Central memory CD4-positive, alpha-beta T cell (primary cell): ENCODE data around the gene HS3ST2.
"Not testable (repeated sequence)": the region's sequence is repeated elsewhere in the genome, so short reads cannot be mapped to it uniquely, and the experiment has no call there.

ENCODE experiments used
- DNase-seq: peaks from one replicate; pipeline ENCODE4 v3.0.0; 2022

Gene HS3ST2

GRCh38 chr16:22814711-22815105 lies 746 bp downstream of the HS3ST2 start:
- no peak for DNase-seq

GRCh38 chr16:22815863-22816262 lies 1.9 kb downstream of the HS3ST2 start:
- no peak for DNase-seq

GRCh38 chr16:22816475-22816874 lies 2.5 kb downstream of the HS3ST2 start:
- DNase-seq, result no peak

GRCh38 chr16:22818736-22819135 lies 4.8 kb downstream of the HS3ST2 start:
- not testable (repeated sequence) for DNase-seq

GRCh38 chr16:22838681-22839080 lies 24.7 kb downstream of the HS3ST2 start:
- DNase-seq, result no peak

- DNase-seq, result not testable (repeated sequence)
Observed at GRCh38 chr16:22842031-22842430, 28.1 kb downstream of the HS3ST2 start.

- no peak for DNase-seq
Observed at GRCh38 chr16:22843122-22843521, 29.2 kb downstream of the HS3ST2 start.

- no peak for DNase-seq
Observed at GRCh38 chr16:22843856-22844255, 29.9 kb downstream of the HS3ST2 start.

- no peak for DNase-seq
Observed at GRCh38 chr16:22844416-22844815, 30.5 kb downstream of the HS3ST2 start.

GRCh38 chr16:22847100-22847499 lies 33.1 kb downstream of the HS3ST2 start:
- no peak for DNase-seq

- no peak for DNase-seq
Observed at GRCh38 chr16:22847690-22848089, 33.7 kb downstream of the HS3ST2 start.

- DNase-seq, result no peak
Observed at GRCh38 chr16:22848451-22848850, 34.5 kb downstream of the HS3ST2 start.

- DNase-seq, result no peak
Observed at GRCh38 chr16:22849517-22849916, 35.6 kb downstream of the HS3ST2 start.

- DNase-seq, result no peak
Observed at GRCh38 chr16:22855231-22855630, 41.3 kb downstream of the HS3ST2 start.

GRCh38 chr16:22857296-22858025 lies 43.5 kb downstream of the HS3ST2 start:
- no peak for DNase-seq

- DNase-seq, result no peak
Observed at GRCh38 chr16:22859925-22860324, 46.0 kb downstream of the HS3ST2 start.

GRCh38 chr16:22861580-22861979 lies 47.6 kb downstream of the HS3ST2 start:
- no peak for DNase-seq

GRCh38 chr16:22862046-22862445 lies 48.1 kb downstream of the HS3ST2 start:
- no peak for DNase-seq

- no peak for DNase-seq
Observed at GRCh38 chr16:22864375-22864774, 50.4 kb downstream of the HS3ST2 start.

- no peak for DNase-seq
Observed at GRCh38 chr16:22868593-22869224, 54.7 kb downstream of the HS3ST2 start.

GRCh38 chr16:22871861-22872260 lies 57.9 kb downstream of the HS3ST2 start:
- DNase-seq, result no peak

GRCh38 chr16:22874394-22874793 lies 60.4 kb downstream of the HS3ST2 start:
- DNase-seq, result no peak

GRCh38 chr16:22878955-22879354 lies 65.0 kb downstream of the HS3ST2 start:
- DNase-seq, result no peak

GRCh38 chr16:22879466-22879865 lies 65.5 kb downstream of the HS3ST2 start:
- no peak for DNase-seq

- no peak for DNase-seq
Observed at GRCh38 chr16:22882981-22883380, 69.0 kb downstream of the HS3ST2 start.
